CD4-positive, alpha-beta T cell treated with Interleukin-21 for 1 hour (primary cell): ENCODE results near the gene KIF21A.

ENCODE experiments used
- DNase-seq: peaks from one replicate; pipeline ENCODE4 v3.0.0-alpha.2; 2020

Gene KIF21A

GRCh38 chr12:39435531-39435930 is 7.4 kb downstream of the KIF21A start:
- no peak for DNase-seq

GRCh38 chr12:39431797-39432196 is 11.1 kb downstream of the KIF21A start:
- no peak for DNase-seq

DNA sequence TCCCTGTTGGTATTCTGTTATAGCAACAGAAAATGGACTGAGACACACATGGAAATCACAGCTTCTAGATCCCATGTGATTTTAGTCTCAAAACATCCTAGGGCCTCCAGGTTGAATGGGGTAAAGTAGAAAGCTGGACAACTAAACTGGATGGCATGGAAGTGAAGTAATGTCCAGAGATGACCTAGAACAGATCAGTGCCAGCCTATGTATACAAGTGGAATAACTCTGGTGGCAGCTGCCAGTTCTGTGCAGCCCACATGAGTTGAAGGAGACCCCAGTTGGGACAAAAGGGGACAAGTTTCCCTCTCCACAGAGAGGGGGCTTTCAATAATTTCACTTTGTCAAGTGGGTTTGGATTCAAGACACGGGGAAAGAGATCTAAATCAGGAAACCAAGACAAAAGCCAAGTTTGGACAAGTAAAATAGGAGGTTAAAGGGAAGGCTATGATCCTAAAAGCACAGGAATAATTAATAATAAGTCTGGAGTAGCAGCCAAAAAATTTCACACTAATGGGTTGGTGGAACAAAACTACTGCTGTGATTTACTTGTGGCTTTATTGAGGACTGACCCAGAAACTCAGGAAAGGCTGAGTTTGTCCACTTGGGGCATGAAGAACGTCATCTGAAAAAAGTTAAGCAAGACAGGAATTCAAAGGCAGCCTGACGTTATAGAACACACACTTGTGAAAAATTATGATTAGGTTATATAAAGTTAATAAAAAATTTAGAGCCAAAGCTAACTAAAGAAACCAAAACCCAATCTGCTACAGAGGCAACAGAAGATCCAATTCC is 11.7 kb downstream of the KIF21A start:
- no peak for DNase-seq

GRCh38 chr12:39429809-39430208 is 13.1 kb downstream of the KIF21A start:
- no peak for DNase-seq

GRCh38 chr12:39427360-39427808 is 15.5 kb downstream of the KIF21A start:
- DNase-seq = no peak

DNA sequence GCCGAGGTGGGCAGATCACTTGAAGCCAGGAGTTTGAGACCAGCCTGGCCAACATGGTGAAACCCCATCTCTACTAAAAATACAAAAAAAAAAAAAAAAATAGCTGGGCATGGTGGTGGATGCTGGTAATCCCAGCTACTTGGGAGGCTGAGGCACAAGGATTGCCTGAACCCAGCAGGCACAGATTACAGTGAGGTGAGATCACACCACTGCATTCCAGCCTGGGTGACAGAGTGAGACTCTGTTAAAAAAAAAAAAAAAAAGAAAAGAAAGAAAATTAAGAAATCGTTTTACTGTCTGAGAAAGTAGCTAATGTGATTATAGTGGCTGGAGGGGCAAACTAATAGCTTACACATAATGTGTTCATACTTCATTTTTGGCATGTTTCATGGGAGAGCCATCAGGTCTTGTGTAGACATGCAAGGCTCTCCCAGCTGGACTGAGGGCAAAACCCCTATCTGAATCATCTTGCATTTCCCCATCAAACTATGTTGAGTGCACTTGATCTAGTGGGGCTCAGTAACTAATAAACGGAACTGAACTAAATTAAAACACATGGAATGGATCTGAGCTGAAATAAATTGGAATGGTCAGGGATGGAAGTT is 16.2 kb downstream of the KIF21A start:
- no peak for DNase-seq

DNA sequence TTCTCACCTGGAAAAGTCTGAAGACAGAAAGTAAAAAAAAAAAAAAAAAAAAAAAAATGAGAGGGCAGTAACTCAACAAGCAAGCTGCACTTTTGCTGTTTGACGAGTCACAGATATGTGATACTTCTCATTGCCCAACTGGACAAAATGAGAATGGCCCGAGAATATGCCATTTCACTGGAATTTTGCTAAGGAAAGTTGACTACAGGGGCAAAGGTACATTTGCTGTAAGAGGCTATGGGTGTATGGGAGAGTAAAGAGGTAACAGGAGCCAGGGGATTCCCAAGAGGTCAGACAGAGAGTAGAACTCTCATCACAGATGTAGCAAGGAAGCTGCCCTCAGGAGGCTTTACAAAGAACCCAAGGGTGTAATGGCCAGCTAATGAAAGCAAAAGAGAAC is 22.9 kb downstream of the KIF21A start:
- DNase-seq = no peak

DNA sequence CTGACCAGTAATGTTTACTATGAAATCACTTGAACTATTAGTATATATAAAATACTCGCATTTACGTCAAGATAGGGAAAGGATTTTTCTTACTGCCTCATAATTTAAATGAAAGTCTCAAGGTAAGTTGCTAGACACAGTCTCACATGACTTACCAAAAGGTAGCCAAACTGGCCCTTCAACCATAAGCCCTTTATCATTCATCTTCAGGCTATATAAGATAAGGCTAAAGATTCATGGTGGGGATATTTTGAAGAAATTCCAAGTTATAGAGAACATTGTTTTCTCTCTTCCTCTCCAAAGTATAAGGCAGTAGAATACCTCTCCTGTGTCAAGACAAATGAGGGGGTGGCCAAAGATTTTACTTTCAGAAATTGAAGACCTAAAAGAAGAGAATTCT is 23.4 kb downstream of the KIF21A start:
- no peak for DNase-seq

- no peak for DNase-seq
These were observed 25.0 kb downstream of the KIF21A start for GRCh38 chr12:39417916-39418315.

DNA sequence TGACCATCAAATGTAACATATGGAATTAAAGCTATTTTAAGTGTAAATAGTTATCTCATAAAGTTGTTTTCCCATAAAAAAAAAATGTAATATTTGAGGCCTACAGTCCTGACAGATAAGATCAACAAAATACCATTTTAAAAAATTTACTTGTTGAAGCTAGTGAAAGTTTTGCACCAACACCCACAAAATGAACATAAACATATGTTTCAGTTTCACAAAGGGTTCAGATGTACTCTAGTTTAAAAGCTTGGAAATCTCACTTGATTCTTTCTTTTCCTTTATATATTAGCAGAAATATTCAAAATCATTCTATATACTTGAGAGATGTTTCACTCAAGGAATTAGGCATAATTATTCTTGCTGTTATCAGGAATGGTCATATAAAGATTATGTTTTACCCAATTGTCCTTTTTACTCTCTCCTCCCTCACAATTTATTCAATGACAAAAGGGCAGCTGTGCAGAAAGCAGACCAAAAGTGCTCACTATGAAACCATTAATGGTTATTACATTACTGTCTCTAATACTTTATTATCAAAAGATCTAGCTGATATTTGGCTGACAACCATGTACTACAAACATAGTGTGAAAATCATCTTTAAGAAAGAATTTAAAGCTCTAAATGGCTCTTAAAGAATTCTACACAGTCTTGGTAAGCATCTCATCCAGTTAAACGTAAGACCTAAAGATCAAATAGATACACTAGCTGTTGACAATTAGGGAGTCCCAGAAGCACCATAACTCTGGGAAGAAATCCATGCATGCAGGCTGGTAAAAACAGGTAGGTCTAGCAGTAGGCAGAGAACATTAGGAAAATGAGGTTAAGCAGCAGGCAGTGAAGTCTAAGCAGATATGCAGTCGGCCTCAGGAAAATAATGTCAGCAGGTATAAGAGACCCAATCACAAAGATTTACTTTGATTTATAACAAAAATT is 28.8 kb downstream of the KIF21A start:
- no peak for DNase-seq

DNA sequence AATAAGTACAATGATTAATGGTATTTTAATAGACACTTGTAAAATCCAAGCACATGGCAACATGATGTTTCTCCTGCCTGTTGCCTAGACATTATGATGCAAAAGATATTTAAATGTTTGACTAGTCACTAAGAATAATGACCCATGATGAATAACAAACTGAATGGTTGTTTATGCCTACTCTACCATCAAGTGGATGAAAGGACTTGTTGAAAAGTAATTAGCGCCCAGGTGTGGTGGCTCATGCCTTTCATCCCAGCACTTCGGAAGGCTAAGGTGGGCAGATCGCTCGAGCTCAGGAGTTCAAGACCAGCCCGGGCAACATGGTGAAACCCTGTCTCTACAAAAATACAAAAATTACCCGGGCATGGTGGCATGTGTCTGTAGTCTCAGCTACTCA is 30.7 kb downstream of the KIF21A start:
- DNase-seq = no peak

DNA sequence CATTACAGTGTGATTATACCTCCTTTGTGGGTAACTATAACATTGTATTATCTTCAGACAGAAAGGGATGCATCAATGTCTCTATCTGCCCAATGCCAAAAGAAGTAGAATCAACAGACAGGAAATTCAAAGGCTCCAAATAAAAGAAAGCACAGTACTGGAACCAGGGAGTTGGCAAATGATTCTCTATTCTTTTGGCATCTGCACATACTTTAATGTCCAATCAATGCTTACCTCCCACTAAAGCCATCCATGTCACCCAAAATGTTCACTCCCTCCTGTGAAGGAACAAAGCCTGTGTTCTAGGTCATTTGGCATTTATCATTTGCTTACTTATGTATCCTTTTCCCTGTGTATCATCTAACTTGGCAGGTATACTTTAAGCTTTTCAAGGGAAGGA is 36.7 kb downstream of the KIF21A start:
- DNase-seq = no peak

DNA sequence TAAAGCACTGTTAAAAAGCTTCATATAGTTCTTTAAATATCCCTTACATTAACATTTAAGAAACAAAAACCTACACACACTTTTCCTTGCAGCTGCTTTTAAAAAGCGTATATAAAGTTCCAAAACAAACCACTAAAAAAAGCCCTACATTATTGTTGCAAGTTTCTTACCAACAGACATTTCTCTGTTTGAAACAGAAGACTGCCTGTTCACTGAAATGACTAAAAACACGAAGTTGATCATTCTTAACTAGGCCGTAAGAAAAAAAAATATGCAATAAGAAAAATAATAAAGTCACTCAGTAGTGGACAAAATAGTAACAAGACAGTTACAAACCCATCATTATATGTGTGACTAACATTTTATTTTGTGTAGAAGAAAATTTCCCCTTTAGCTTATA is 37.3 kb downstream of the KIF21A start:
- DNase-seq = no peak

DNA sequence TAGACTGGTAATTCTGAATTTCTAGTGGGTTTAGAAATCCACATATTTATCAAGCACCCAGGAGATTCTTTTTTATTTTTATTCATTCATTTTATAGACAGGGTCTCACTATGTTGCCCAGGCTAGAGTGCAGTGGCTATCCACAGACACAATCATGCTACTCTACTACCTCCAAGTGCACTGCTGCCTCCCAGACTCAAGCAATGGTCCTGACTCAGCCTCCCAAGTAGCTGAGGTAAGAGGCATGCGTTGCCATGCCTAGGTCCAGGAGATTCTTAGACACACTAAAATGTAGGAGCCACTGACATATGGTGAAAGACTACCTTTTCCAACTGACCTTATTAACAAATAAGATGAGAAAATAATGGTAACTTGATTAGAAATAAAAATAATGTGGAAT is 38.9 kb downstream of the KIF21A start:
- no peak for DNase-seq

DNA sequence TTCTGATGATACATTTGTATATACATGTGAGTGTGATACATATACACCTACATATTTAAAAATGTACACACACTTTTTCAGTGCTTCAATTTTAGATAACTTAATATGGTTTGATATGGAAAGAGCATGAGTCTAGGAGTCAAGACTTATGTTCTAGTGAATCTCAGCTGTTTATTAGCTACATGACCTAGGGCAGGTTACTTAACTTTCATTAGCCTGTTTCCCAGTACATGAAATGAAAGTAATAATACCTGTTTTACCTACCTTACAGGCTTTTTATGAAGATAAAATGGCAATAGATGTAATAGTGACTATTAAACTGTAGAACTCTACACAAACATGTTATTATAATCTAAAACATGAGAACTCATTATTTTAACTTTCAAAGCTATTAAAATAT is 39.5 kb downstream of the KIF21A start:
- DNase-seq = no peak

GRCh38 chr12:39402922-39403321 is 40.0 kb downstream of the KIF21A start:
- no peak for DNase-seq

GRCh38 chr12:39401459-39401858 is 41.5 kb downstream of the KIF21A start:
- no peak for DNase-seq

GRCh38 chr12:39395866-39396265 is 47.1 kb downstream of the KIF21A start:
- no peak for DNase-seq

- DNase-seq = no peak
These were observed 49.0 kb downstream of the KIF21A start for GRCh38 chr12:39393890-39394289.

GRCh38 chr12:39393179-39393578 is 49.7 kb downstream of the KIF21A start:
- DNase-seq = no peak

DNA sequence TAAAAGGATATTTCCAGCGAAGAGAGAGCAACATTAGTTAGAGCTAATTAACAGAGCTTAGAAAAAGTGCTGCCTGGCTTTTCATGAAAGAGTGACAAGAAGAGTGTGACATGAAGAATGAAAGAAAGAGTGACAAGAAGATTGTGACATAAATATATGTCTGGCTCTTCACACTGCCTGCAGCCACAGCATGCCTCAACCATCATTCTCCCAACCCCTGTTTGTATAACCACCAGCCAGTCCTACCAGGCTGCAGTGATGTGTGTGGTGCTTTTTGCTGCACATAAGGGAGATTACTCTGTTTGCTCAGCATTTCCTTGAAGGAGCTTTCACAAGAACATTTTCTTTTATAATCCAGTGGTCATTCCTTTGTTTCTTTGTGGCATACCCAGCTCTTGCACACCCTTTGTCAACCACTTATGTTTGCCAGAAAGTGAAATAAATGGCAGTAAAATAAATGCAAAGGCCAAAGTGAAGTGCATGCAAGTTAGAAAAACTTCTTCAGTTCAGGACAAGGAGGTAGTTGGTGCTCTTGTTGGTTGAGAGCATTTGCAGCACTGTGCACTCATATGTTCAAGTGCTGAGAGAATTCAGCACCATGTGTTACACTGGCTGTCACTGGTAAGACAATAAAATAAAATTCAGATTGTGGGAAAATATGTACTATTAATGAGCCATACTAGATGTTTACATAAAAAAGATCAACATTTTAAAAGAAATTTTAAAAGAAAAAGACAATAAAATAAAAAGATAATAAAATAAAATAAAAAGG is 50.6 kb downstream of the KIF21A start:
- DNase-seq = no peak

DNA sequence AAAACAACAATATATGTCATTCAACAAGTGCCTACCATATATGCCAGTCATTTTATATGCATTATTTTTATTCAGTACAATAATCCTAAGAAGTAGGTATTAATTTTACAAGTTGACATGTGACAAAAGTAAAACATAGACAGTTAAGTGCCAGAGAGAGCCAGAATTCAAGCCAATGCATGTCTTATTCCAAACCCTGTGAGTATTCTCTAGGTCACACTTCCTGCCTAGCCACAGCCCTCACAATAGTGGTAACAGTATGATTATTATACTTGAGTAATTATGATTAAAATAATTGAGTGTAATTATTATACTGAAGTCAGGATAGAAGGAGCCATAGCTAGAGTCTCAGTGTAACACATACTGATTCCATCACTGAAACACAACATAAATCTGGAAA is 52.2 kb downstream of the KIF21A start:
- no peak for DNase-seq
